ENCODE results near the gene WDR59. TPM values are rescaled to one million over a fixed set of nuclear protein-coding genes. Genes with fewer than 3 reads are reported as not detected.

WDR59 gene
- total RNA-seq, 2 donors from 2014 or later: 105 to 110 TPM

DNA sequence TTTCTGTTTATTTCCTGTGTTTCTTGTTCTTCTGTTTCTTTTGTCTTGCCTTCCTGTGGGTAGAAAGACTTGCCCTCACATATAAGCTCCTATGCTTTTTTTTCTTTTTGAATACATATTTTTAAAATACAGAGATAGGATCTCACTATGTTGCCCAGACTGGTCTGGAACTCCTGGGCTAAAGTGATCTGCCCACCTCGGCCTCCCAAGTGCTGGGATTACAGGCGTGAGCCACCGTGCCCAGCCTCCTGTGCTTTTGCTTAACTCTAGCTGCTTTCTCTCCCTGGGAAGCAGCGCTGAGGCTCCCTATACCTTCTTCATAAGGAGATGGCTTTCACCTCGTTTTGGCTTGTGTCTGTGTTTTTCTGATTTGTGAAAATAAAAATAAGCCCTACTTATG lies 116.9 kb downstream of the WDR59 start:
- Mint-ChIP-seq H3K4me3 (no peak overlapping the region), H3K27ac (no peak overlapping the region), H3K36me3 (ENCODE audit: low read depth) (peaks cover 20% of the 10 kb centered on the region), H3K27me3 (ENCODE audit: insufficient read depth) (no peaks in the 10 kb centered on the region), H3K9me3 (no peaks in the 10 kb centered on the region), H3K4me1 (peaks cover 4% of the 10 kb centered on the region)
- Histone ChIP-seq H3K4me3 (ENCODE audit: low read length) (no peak overlapping the region), H3K36me3 (ENCODE audit: control insufficient read depth, insufficient read depth, low read length) (peaks cover 8% of the 10 kb centered on the region), H3K4me1 (ENCODE audit: control insufficient read depth, insufficient read depth, low read length) (no peaks in the 10 kb centered on the region), H3K9ac (ENCODE audit: extremely low read depth, low read length, poor library complexity, severe bottlenecking) (no peak overlapping the region), H3K27me3 (ENCODE audit: control insufficient read depth, insufficient read depth, low read length, poor library complexity, severe bottlenecking) (no peaks in the 10 kb centered on the region), H3K9me3 (ENCODE audit: control insufficient read depth, low read length) (no peaks in the 10 kb centered on the region), H3K27ac (ENCODE audit: low read depth, low read length) (peak overlapping the region; percentile 24)
- 87 to 89% methylated on average over 3 to 5 of the region's 5 CpGs for WGBS, 2 experiments (ENCODE audit: insufficient coverage in 1 of 2, insufficient read length in 1 of 2)
- DNase-seq: no peak
- TF ChIP-seq, protein P1, sequence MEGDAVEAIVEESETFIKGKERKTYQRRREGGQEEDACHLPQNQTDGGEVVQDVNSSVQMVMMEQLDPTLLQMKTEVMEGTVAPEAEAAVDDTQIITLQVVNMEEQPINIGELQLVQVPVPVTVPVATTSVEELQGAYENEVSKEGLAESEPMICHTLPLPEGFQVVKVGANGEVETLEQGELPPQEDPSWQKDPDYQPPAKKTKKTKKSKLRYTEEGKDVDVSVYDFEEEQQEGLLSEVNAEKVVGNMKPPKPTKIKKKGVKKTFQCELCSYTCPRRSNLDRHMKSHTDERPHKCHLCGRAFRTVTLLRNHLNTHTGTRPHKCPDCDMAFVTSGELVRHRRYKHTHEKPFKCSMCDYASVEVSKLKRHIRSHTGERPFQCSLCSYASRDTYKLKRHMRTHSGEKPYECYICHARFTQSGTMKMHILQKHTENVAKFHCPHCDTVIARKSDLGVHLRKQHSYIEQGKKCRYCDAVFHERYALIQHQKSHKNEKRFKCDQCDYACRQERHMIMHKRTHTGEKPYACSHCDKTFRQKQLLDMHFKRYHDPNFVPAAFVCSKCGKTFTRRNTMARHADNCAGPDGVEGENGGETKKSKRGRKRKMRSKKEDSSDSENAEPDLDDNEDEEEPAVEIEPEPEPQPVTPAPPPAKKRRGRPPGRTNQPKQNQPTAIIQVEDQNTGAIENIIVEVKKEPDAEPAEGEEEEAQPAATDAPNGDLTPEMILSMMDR (conservative IDR thresholded peaks at IDR 0.05): no peak

DNA sequence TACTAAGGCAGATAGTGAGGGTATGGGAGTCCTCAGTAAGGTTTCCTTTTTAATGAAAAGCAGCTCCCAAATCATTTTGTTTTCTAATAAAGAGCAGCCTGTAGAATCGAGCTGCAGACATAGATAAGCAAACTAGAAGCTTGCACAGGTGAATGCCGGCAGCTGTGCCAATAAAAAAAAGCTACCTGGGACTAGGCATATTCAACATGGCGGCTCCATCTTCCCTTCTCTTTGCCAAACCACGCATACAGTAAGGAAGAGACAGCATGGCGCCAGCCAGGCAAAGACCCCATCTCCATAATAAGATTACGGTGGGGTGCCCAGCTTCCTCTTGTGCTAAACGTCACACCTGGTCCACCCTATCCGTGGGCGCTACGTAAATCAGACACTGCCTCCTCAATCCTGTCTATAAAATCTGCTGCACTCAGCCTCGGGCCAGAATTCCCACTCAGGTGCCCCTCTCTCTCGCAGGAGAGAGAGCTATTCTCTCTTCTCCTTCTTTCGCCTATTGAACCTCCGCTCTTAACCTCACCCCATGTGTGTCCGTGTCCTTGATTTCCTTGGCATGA lies 117.6 kb downstream of the WDR59 start:
- Mint-ChIP-seq H3K4me3 (no peak overlapping the region), H3K27ac (no peak overlapping the region), H3K4me1 (peaks cover 10% of the 10 kb centered on the region), H3K36me3 (ENCODE audit: low read depth) (peaks cover 16% of the 10 kb centered on the region), H3K27me3 (ENCODE audit: insufficient read depth) (no peaks in the 10 kb centered on the region), H3K9me3 (no peaks in the 10 kb centered on the region)
- Histone ChIP-seq H3K9ac (ENCODE audit: extremely low read depth, low read length, poor library complexity, severe bottlenecking) (no peak overlapping the region), H3K36me3 (ENCODE audit: control insufficient read depth, insufficient read depth, low read length) (peaks cover 8% of the 10 kb centered on the region), H3K27ac (ENCODE audit: low read depth, low read length) (no peak overlapping the region), H3K4me1 (ENCODE audit: control insufficient read depth, insufficient read depth, low read length) (no peaks in the 10 kb centered on the region), H3K9me3 (ENCODE audit: control insufficient read depth, low read length) (no peaks in the 10 kb centered on the region), H3K27me3 (ENCODE audit: control insufficient read depth, insufficient read depth, low read length, poor library complexity, severe bottlenecking) (no peaks in the 10 kb centered on the region), H3K4me3 (ENCODE audit: low read length) (no peak overlapping the region)
- 84 to 89% methylated on average over 9 to 15 of the region's 15 CpGs for WGBS, 2 experiments (ENCODE audit: insufficient coverage in 1 of 2, insufficient read length in 1 of 2)
- TF ChIP-seq, protein P1 (conservative IDR thresholded peaks at IDR 0.05): no peak
- DNase-seq: no peak

DNA sequence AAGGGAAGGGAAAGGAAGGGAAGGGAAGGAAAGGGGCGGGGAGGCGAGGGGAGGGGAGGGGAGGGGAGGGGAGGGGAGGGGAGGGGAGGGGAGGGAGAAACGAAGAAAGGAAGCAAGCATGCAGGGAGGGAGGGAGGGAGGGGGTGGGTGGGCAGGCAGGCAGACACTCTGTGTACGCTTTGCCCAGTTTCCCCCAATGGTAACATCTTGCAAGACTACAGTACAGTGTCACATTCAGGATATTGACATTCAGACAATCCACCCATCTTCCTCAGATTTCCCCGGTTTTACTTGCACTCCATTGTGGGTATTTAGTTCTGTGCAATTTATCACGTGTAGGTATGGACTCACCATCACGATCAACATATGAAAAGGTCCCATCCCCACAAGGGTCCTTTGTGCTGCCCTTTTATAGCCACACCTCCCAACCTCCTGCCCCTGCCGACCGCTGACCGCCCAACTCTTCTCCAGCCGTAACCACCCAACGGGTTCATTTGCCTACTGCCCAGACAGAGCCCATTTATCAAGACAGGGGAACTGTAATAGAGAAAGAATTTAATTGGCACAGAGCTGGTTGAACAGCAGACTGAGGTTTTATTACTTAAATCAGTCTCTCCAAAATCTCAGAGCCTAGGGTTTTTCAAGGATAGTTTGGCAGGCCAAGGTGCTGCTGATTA lies 118.9 kb downstream of the WDR59 start:
- Mint-ChIP-seq H3K9me3 (no peaks in the 10 kb centered on the region), H3K36me3 (ENCODE audit: low read depth) (peaks cover 12% of the 10 kb centered on the region), H3K27me3 (ENCODE audit: insufficient read depth) (no peaks in the 10 kb centered on the region), H3K4me3 (no peak overlapping the region), H3K4me1 (peaks cover 10% of the 10 kb centered on the region), H3K27ac (no peak overlapping the region)
- DNase-seq: peak; percentile 71
- H3K27ac ChIP-seq (ENCODE audit: low read depth, low read length): peak overlapping the region; percentile 83
- TF ChIP-seq, protein P1 (conservative IDR thresholded peaks at IDR 0.05): no peak
- H3K36me3 ChIP-seq (ENCODE audit: control insufficient read depth, insufficient read depth, low read length): no peaks in the 10 kb centered on the region
- H3K9ac ChIP-seq (ENCODE audit: extremely low read depth, low read length, poor library complexity, severe bottlenecking): no peak overlapping the region
- no peaks in the 10 kb centered on the region for H3K9me3 ChIP-seq (ENCODE audit: control insufficient read depth, low read length)
- WGBS, 2 experiments (ENCODE audit: insufficient coverage in 1 of 2, insufficient read length in 1 of 2): 28 to 55% methylated on average over 5 to 9 of the region's 12 CpGs
- no peaks in the 10 kb centered on the region for H3K27me3 ChIP-seq (ENCODE audit: control insufficient read depth, insufficient read depth, low read length, poor library complexity, severe bottlenecking)
- H3K4me3 ChIP-seq (ENCODE audit: low read length): no peak overlapping the region
- no peaks in the 10 kb centered on the region for H3K4me1 ChIP-seq (ENCODE audit: control insufficient read depth, insufficient read depth, low read length)
